Measurements from ENCODE around the gene ADARB2.

ADARB2 gene

DNA sequence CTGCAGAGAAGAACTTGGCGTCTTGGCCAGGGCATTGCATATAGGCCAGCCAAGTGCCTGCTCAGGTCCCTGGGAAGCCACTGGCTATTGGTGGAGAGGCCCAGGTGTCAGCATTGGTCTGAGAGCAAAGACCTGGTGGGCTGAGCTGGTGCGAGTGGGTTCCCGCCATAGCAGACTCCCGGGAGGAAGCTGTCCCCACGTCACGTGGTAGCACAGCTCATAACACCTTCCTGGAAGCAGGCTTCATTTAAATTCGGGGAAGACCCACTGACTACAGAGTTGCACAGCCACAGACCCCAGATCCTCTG, 550.7 kb downstream of the ADARB2 start:
- in situ Hi-C loops (cut with MboI; ENCODE audit: low pct_unique_long_range_greater_than_20kb, low sequenced_read_pairs, unreplicated experiment), result no loop called here
- TF ChIP-seq, protein P1, sequence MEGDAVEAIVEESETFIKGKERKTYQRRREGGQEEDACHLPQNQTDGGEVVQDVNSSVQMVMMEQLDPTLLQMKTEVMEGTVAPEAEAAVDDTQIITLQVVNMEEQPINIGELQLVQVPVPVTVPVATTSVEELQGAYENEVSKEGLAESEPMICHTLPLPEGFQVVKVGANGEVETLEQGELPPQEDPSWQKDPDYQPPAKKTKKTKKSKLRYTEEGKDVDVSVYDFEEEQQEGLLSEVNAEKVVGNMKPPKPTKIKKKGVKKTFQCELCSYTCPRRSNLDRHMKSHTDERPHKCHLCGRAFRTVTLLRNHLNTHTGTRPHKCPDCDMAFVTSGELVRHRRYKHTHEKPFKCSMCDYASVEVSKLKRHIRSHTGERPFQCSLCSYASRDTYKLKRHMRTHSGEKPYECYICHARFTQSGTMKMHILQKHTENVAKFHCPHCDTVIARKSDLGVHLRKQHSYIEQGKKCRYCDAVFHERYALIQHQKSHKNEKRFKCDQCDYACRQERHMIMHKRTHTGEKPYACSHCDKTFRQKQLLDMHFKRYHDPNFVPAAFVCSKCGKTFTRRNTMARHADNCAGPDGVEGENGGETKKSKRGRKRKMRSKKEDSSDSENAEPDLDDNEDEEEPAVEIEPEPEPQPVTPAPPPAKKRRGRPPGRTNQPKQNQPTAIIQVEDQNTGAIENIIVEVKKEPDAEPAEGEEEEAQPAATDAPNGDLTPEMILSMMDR (IDR thresholded peaks at IDR 0.05; ENCODE audit: extremely low read depth, insufficient read depth, missing control alignments), result no peak
- no peak for DNase-seq (ENCODE audit: low spot score)

DNA sequence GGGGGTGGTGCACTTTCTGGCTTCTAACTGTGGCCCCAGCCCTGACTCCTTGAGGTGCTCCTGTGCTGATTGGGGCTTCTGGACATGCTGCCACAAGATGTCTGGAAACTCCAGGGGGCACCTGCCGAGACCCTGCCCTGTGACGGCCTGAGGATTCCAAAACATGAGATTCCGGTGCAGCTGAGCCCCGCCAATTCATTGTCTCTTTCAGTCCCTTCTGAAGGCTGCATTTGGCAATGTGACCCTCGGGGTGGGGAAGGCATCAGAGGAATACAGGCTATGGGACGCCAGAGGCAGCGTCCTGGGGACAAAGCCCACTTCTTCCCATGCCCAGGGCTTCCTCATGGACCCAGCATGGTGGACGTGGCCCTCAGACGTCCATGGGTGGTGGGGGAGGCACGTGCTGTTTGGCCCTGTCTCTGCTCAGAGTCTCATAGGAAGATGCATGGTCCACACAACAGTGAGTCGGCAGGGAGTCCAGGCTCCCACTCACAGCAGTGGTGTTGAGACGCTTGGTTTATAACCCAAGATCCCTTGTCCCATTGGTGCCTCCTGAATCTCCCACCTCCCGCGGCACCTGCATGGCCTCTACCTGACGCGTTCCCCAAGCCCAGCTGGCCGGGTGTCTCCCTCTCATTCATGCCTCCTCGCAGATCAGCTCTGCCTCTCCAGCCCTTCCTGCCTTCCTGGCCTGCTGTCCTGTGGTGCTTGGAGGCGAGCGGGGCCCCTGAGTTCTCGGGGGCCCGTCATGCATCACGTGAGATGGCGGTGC, 551.2 kb downstream of the ADARB2 start:
- TF ChIP-seq, protein P1 (IDR thresholded peaks at IDR 0.05; ENCODE audit: extremely low read depth, insufficient read depth, missing control alignments), result no peak
- in situ Hi-C loops (cut with MboI; ENCODE audit: low pct_unique_long_range_greater_than_20kb, low sequenced_read_pairs, unreplicated experiment), result no loop called here
- DNase-seq (ENCODE audit: low spot score), result no peak

DNA sequence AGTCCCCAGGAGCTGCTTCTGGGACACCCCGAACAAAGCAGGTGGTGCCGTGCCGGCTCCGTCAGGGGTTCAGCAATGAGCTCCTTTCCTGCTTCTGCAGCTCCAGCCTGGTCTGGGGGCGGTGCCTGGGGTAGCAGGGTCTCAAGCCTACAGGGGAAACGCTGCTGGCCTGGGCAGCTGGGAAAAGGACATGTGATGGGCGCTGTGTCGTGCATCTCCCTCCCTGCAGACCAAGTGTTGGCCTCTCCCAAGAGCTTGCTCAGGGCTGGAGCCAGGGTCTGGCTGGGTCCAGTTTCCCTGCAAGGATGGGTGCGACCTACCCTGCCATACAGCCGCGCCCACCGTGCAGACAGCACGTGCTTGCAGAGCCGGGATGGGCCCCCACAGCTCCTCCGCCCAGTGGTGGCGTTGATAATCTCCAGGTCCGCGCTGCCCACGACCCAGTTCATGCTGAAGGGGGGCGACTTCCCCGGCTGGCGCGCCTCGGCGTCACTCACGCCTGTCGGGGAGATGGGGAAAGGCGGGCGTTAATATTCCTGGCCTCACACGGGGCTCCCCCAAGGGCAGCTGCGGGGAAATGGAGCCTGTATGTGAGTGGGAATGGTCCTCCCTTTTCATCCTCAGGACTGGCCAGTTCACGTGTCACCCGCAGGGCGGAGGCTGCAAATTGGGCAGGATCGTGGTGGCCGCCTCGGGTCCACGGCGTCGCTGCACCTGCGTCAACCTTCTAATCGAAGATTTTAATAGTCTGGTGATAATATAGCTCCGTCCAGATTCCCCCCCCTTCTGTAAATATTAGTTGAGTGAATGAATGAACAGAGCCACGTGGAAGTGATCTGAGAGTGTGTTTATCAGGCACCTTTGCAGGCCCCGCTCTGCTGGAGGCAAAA, 552.5 kb downstream of the ADARB2 start:
- in situ Hi-C loops (cut with MboI; ENCODE audit: low pct_unique_long_range_greater_than_20kb, low sequenced_read_pairs, unreplicated experiment), result no loop called here
- DNase-seq (ENCODE audit: low spot score), result no peak
- TF ChIP-seq, protein P1 (IDR thresholded peaks at IDR 0.05; ENCODE audit: extremely low read depth, insufficient read depth, missing control alignments), result no peak

DNA sequence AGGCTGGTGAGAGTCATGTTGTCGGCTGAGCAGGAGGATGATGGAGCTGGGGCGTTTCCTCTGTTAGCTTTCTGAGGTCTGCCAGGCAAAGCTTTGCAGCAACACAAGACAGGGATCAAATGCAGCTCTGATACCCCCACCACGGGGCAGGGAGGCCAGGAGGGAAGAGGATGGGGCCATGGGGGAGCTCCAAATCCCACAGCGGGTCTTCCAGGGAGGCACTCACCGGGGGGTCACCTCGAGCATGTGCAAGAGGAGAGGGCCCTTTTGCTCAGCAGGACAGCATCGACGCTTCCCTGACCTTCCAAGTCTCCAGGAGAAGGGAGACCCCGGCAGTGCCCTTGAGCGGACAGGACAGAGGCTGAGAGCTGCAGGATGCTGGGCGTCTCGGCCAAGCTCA, 553.6 kb downstream of the ADARB2 start:
- TF ChIP-seq, protein P1 (IDR thresholded peaks at IDR 0.05; ENCODE audit: extremely low read depth, insufficient read depth, missing control alignments), result no peak
- in situ Hi-C loops (cut with MboI; ENCODE audit: low pct_unique_long_range_greater_than_20kb, low sequenced_read_pairs, unreplicated experiment), result no loop called here
- no peak for DNase-seq (ENCODE audit: low spot score)

DNA sequence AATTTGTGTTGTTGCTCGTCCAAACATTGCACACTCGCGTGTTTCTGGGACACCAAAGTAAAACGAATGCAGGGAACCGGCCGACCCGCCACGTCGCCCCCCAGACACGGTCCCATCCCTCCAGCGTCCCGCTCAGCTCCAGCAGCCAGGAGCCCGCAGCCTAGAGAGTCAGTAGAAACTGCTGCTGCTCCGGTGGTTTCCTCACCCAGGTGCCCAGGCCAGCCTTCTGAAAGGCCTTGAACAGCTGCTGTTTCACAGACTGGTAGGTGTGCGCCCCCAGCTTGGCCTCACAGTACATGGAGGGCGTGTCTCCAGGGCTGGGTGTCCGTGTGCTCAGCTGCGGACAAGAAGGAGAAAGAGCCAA, 554.3 kb downstream of the ADARB2 start:
- TF ChIP-seq, protein P1 (IDR thresholded peaks at IDR 0.05; ENCODE audit: extremely low read depth, insufficient read depth, missing control alignments), result no peak
- in situ Hi-C loops (cut with MboI; ENCODE audit: low pct_unique_long_range_greater_than_20kb, low sequenced_read_pairs, unreplicated experiment), result no loop called here
- DNase-seq (ENCODE audit: low spot score), result no peak

DNA sequence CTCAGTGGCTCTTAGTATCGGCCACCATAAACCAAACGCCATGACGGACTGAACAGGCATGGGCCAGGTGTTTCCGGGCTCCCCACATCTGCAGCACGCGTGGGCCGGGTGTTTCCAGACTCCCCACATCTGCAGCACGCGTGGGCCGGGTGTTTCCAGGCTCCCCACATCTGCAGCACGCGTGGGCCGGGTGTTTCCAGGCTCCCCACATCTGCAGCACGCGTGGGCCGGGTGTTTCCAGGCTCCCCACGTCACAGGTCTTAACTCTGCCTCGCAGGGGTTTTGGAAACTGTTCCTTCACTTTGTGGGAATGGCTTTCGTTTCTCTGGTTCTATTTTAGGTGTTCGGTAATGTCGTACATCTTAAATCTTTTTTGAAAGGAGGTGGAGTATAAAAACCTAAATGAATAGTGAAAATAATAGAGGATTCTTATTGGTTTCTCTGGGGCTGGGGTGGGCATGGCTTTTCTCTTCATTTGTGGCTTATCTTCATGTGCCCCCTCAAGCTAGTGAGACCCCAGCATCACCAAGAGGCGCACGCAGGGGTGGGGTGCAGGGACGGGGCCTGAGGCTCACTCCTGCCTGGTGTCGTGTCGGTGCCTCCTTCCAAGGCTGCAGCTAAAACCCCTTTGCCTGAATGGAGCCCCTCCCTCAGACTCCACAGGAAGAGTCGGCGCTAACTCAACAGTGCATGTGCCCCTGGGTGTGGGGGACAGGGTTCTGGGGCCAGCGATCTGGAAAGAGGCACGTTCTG, 554.9 kb downstream of the ADARB2 start:
- in situ Hi-C loops (cut with MboI; ENCODE audit: low pct_unique_long_range_greater_than_20kb, low sequenced_read_pairs, unreplicated experiment), result no loop called here
- TF ChIP-seq, protein P1 (IDR thresholded peaks at IDR 0.05; ENCODE audit: extremely low read depth, insufficient read depth, missing control alignments), result no peak
- DNase-seq (ENCODE audit: low spot score), result no peak
